CD1c-positive myeloid dendritic cell (primary cell): ENCODE results near the gene TAF1.
"Not testable (repeated sequence)": the region's sequence is repeated elsewhere in the genome, so short reads cannot be mapped to it uniquely, and the experiment has no call there.

ENCODE experiments used
- DNase-seq: peaks from one replicate; pipeline ENCODE4 v3.0.0-alpha.2; 2016; ENCODE audit errors: extremely low spot score

Gene TAF1

GRCh38 chrX:71439420-71439819, 73.3 kb downstream of the TAF1 start:
- peak; percentile 3 for DNase-seq

- DNase-seq: peak; percentile 19
These were observed 73.7 kb downstream of the TAF1 start for GRCh38 chrX:71439896-71440295.

GRCh38 chrX:71440401-71440800, 74.2 kb downstream of the TAF1 start:
- DNase-seq: peak; percentile 6

- DNase-seq: not testable (repeated sequence)
These were observed 75.7 kb downstream of the TAF1 start for GRCh38 chrX:71441809-71442208.

- no peak for DNase-seq
These were observed 84.4 kb downstream of the TAF1 start for GRCh38 chrX:71450433-71451106.

GRCh38 chrX:71451518-71451917, 85.4 kb downstream of the TAF1 start:
- not testable (repeated sequence) for DNase-seq

GRCh38 chrX:71453056-71453455, 86.9 kb downstream of the TAF1 start:
- no peak for DNase-seq

GRCh38 chrX:71454222-71454621, 88.1 kb downstream of the TAF1 start:
- no peak for DNase-seq

GRCh38 chrX:71458866-71459265, 92.7 kb downstream of the TAF1 start:
- DNase-seq: no peak

GRCh38 chrX:71464968-71465367, 98.8 kb downstream of the TAF1 start:
- DNase-seq: no peak

- DNase-seq: no peak
These were observed 100.9 kb downstream of the TAF1 start for GRCh38 chrX:71466979-71467523.

- DNase-seq: peak; percentile 24
These were observed 109.8 kb downstream of the TAF1 start for GRCh38 chrX:71475785-71476540.

GRCh38 chrX:71482228-71482958, 116.2 kb downstream of the TAF1 start:
- peak; percentile 19 for DNase-seq

- no peak for DNase-seq
These were observed 121.7 kb downstream of the TAF1 start for GRCh38 chrX:71487814-71488213.

GRCh38 chrX:71489540-71489939, 123.4 kb downstream of the TAF1 start:
- DNase-seq: no peak

- peak; percentile 59 for DNase-seq
These were observed 126.3 kb downstream of the TAF1 start for GRCh38 chrX:71492231-71493065.

- peak; percentile 10 for DNase-seq
These were observed 127.0 kb downstream of the TAF1 start for GRCh38 chrX:71493111-71493613.

- DNase-seq: not testable (repeated sequence)
These were observed 129.8 kb downstream of the TAF1 start for GRCh38 chrX:71495979-71496378.

GRCh38 chrX:71496476-71496875, 130.3 kb downstream of the TAF1 start:
- no peak for DNase-seq

GRCh38 chrX:71502080-71502479, 135.9 kb downstream of the TAF1 start:
- DNase-seq: not testable (repeated sequence)

- no peak for DNase-seq
These were observed 138.2 kb downstream of the TAF1 start for GRCh38 chrX:71504346-71504745.
